Measurements from ENCODE around the gene AMPD1. TPM values are rescaled to one million over a fixed set of nuclear protein-coding genes. Genes with fewer than 3 reads are reported as not detected.

AMPD1 gene
- not detected in 2 replicates for total RNA-seq

DNA sequence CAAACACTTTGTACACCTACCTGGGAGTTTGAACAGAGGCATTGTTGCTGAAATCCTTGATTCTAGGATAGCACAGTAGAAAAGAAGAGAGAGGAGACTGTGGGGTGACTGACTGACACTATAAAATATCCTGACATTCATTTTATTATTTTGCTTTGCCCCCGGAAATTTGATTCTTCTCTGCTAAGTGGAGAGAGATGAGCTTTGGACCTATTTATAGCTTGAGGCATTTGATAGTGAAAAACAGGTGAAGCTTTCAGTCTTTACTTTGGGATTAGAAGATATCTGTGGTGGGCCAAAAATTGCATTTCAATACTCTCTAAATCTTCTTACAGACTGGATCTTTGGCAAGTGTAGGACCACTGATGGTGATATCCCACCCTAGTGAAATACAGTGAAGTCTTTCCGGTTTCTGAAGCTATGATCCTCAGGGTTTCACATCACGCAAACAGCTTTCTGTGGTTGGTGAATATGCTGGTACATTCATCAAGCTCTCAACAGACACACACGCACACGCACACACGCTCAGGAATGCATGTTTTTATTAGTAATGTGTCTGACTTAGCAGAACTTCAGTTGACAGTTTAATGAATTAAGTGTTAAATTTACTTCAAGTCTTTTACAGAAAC, at the start of gene AMPD1:
Gene AMPD1, minus strand, starts transcription at position 117 of the 629 bp plus-strand sequence. Its CDS starts 75 bp downstream, at position 42.

DNA sequence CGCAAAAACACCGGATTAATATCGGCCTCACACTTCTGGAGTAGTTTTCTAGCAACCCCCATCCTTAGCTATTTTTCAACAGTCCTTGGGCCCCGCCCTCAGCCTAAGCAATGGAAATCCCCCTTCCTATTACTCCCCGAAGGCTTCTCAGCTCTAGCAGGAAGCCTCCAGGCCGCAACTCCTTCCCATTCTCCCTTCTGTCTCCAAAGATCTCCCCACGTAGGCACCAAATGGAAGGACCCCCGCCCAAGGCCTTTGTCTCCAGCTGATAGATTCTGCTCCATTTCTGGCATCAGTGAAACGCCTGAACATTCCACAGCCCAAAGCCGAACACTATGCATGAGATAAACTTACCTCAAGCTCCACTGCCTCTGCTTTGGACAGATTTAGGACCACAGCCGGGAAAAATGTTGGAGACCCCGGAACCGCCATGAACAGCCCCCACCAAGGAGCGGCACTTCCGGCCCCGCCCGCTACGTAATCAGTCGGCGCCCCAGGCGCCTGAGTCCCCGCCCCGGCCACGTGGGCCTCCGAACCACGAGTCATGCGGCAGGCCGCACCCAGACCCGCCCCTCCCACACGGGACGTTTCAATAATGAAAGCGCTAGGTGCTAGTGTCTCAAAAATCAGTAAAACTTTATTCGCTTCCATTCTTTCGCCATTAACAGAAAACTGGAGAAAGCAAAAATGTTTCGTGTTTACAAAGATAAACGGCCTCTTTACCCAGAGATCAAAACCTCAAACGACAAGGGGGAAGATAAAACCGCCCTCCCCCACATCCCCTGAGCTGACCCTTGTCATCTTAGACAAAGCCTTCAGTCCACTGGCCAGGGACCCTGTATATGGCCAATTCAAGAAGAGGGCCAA, 21.2 kb upstream of the AMPD1 start, which contains the start of gene NRAS:
Gene NRAS, minus strand, starts transcription at position 468 of the 867 bp plus-strand sequence. CDS start 611 bp downstream, outside the sequence.

DNA sequence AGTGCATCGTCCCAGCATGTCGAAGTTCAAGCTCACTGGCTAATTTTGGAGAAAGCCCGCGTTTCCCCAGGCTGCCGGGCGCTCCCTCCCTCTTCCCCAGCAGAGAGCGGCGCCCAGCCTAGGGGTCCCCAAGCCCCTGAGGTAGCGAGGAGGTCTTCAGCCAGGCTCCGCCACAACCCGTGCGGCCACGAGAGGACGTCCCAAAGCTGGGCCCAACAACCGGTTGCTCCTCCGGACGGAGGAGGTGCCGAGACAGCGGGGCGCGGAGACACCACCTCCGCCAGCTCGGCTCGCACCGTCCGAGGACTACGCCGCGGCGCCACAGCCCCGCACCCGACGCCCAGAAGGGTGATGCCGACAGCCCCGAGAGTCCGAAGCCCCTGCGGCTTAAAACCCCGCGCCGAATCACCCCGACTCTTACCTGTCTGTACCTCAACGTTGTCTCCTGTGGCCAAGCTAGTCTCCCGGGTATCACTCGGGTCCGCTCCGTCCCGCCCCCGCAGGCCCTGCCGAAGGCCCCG, 25.7 kb downstream of the AMPD1 start, which contains the start of gene DENND2C:
Gene DENND2C, minus strand, starts transcription at position 488 of the 521 bp plus-strand sequence. CDS start 44,065 bp downstream, outside the sequence.

Other genes with a start within 250 kb of the AMPD1 start
- 12.8 and 14.4 TPM in 2 replicates for gene TRIM33, start 184.3 kb downstream of the AMPD1 start, total RNA-seq
- gene BCAS2, start 113.9 kb downstream of the AMPD1 start, total RNA-seq, result 15.6 and 27.7 TPM in 2 replicates
- 2.1 and 5.7 TPM in 2 replicates for gene DENND2C, start 25.5 kb downstream of the AMPD1 start, total RNA-seq
- gene NRAS, start 21.2 kb upstream of the AMPD1 start, total RNA-seq, result 25.9 and 44.3 TPM in 2 replicates
- gene CSDE1, start 62.4 kb upstream of the AMPD1 start, total RNA-seq, result 225 and 442 TPM in 2 replicates
- gene SIKE1, start 85.1 kb upstream of the AMPD1 start, total RNA-seq, result 35.9 and 48.0 TPM in 2 replicates
- gene SYCP1, start 159.3 kb upstream of the AMPD1 start, total RNA-seq, result not detected in 2 replicates

All from pericardium fibroblast (primary cell).